SW480 (cell line): ENCODE measurements around the gene MRFAP1.
"Not testable (repeated sequence)": the region's sequence is repeated elsewhere in the genome, so short reads cannot be mapped to it uniquely, and the experiment has no call there.

ENCODE experiments used
- DNase-seq: peaks from one replicate; pipeline ENCODE4 v3.0.0-alpha.2; 2016; ENCODE audit warnings: low spot score

The MRFAP1 gene

DNA sequence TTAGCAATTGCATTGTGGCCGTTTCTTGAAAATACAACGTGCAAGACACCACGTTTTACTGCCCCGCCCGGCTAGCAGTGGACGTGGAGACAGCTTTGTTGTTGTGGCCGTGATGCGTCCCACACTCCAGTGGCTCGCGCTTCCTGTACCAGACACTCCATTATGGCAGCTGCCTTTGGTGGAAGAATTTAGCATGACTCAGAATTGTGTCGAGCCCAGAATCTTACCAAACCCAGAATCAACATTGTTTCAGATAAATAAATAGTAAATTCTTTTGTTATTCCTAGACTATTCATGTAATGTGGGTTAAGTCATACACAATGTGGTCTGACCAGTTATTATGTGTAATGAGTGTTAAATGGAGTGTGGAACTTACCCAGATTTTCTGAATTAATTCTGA, 27.9 kb downstream of the MRFAP1 start:
- DNase-seq: no peak

GRCh38 chr4:6671648-6672047, 31.2 kb downstream of the MRFAP1 start:
- no peak for DNase-seq

DNA sequence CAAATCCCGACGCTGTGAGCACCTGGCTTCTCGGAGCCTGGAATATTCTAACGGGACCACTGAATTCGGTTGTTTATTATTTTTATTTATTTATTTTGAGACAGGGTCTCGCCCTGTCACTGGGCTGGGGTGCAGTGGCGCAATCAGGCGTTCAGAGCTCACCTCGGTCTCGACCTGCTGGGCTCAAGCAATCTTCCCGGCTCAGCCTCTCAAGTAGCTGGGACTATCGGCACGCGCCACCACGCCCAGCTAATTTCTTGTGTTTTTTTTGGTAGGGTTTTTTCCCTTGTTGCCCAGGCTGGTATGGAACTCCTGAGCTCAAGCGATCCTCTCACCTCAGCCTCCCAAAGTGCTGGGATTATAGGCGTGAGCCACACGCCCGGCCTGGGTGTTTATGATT, 31.6 kb downstream of the MRFAP1 start:
- no peak for DNase-seq

GRCh38 chr4:6672541-6673190, 32.2 kb downstream of the MRFAP1 start:
- not testable (repeated sequence) for DNase-seq

GRCh38 chr4:6673191-6673659, 32.7 kb downstream of the MRFAP1 start:
- DNase-seq: peak; percentile 50

DNA sequence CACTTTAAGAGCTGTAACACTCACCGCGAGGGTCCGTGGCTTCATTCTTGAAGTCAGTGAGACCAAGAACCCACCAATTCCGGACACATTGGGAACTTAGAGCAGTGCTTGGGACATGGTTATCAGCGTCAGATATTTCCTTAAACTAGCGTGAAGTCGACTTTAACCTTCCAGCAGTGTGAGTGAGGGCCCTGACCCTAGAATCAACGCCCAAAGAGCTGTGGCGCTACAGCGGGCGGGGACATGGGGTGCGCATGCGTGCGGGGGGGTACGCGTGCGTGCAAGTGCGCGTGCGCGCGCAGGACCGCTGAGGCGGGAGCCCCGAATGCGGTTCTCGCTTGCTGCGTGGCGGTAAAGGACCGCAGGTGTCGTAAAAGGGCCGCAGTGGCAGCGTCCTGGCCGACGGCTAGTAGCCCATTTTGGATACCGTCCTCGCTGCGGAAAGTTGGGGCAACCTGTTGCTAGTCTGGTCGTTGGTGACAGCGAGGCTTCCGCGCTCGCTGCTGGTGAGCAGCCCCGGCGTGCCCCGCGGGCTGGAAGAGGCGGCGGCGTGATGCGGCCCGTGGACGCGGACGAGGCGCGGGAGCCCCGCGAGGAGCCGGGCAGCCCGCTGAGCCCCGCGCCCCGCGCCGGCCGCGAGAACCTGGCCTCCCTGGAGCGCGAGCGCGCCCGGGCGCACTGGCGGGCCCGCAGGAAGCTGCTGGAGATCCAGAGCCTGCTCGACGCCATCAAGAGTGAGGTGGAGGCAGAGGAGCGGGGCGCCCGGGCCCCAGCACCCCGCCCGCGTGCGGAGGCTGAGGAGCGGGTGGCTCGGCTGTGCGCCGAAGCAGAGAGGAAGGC, 33.4 kb downstream of the MRFAP1 start:
- DNase-seq: peak; percentile 92

DNA sequence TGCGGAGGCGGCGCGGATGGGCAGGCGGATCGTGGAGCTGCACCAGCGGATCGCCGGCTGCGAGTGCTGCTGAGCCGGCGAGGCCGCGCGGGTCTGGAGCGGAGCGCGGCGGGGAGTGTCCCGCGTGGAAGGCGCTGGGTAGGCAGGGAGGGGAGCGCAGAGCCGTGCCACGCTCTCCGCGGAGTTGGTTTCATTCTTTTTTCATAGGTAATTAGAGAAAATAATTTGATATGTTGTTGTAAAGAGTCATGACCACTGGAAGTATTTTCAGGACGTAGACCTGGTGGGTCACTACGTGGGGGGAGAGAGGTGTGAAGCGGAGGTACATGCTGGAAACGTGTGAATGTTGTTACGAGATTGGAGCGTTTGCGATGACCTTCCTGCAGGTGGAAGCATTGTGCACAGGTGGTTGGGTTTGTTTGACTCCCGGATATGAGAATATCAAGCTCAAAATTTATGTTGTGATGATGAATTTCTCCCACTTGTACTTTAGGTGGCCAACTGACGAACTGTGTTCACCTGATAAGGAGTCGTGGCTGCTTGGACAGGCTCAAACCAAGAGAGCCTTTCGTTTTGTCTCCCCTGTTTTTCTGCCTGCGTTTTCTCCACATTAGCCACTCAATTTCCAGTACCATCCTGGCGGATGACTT, 34.1 kb downstream of the MRFAP1 start:
- peak; percentile 73 for DNase-seq

DNA sequence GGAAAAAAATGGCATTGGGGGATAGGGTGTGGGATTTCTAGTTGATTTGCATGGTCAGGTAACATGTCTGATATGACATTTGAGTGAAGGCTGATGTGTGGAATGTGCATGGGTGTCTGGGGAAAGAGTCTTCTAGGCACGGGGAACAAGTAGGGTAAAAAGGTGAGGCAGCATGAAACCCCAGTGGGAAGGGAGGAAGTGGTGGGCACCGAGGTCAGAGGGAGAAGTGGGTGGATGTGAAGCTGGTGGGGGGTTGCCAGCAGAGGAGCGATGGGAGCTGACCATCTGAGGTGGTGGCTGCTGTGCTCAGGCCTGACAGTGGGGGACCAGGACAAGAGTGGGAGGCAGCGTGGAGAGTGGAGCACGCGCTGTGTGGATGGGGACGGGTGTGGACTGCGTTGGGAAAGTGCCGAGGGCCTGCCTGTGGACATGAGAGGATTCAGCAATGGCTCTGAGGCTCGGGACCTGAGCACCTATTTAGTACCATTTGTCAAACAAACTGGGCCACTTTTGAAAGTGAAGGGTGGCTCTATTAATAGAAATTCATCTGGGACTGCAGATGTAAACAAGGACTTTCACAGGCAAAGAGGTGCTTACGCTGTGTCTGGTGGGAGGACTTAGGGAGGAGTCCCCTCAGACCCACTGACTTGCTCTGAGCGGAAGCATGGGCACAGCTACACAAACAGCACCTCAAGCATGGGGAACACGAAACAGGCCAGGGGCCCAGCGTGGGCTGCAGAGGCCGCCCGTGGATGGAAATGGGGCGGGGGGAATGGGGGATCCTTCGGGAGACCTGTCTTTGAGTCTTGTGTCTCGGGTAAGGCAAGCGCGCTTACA, 36.5 kb downstream of the MRFAP1 start:
- no peak for DNase-seq

DNA sequence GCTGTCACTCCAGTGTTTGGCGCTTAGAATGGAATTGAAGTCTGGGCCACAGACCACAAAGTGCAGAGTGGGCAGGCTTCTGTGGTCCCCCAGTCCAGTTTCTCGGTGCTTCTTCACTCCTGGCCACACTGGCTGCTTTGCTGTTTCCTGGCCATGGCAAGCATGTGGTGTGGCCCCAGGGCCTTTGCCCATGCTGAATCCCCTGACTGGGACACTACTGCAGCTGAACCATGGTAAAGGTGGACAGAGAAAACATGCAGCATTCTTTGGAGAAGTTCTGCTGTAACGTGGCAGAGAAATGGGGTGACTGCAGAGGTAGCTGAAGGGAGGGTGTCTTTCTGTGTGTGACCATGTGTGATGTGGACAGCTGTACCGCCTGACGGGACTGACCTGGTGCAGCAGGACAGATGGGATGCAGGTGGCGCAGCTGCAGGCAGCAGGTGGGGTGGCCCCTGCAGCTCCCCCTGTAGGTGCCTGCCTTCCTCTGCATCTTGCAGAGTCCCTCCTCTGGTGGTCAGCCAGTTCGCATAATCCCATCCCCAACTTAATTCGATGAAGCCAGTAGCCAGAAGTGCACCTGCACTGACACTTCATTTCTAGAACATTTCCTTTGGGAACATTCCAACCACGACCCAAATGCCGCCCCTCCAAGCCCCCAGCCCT, 40.0 kb downstream of the MRFAP1 start:
- peak; percentile 12 for DNase-seq

DNA sequence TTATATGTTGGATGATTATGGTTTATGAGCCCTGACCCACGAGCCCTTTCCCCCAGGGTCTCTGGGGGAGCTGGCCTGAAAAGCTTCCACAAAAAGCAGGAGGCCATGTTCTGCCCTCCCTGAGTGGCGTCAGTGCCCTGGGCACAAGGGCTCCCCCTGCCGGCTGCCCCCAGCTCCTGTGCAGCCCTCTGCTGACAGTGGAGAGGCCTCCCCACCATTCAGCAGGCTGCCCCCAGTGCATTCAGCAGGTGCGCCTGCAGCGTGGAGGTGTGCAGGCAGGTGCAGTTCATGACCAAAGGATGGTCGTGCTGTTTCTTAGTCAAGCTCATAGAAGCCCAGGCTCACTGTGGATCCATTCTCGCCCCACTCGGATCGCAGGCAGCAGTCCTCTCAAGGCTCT, 40.7 kb downstream of the MRFAP1 start:
- no peak for DNase-seq

GRCh38 chr4:6682862-6683590, 42.5 kb downstream of the MRFAP1 start:
- DNase-seq: no peak

- DNase-seq: no peak
Measured at GRCh38 chr4:6684656-6685055, 44.2 kb downstream of the MRFAP1 start.

- no peak for DNase-seq
Measured at GRCh38 chr4:6686104-6686787, 45.8 kb downstream of the MRFAP1 start.

GRCh38 chr4:6687947-6688878, 47.7 kb downstream of the MRFAP1 start:
- DNase-seq: no peak

- peak; percentile 92 for DNase-seq
Measured at GRCh38 chr4:6688879-6689505, 48.5 kb downstream of the MRFAP1 start.

DNA sequence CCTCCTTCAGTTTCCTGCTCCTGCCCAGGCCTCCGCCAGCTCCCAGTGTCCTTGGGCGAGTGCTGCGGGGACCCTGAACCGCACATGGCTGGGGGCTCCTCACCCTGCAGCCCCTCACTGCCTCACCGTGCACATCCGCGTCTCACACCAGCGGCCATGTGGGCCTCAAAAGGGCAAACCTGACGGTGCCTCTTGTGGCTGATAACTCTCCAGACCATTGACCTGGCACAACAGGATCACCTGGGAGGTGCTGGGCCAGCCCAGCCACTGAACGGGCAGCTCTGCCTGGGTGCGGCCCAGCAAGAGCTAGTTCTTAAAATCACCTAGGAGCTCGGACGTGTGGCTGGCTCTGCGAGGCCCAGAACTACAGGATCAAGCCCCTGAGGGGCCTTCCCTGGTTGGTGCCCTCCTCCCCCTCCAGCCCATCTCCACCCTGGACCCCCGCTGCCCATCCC, 49.0 kb downstream of the MRFAP1 start:
- DNase-seq: peak; percentile 43
